Right lobe of liver (tissue), 6 donors: Measurements from ENCODE around the gene ANKS1B. TPM values are rescaled to one million over a fixed set of nuclear protein-coding genes. Genes with fewer than 3 reads are reported as not detected.
"Not testable (repeated sequence)": the region's sequence is repeated elsewhere in the genome, so short reads cannot be mapped to it uniquely, and the experiment has no call there.

Source experiments
- ATAC-seq, 4 donors: fragments of 200-7000 bp; cut with Tn5 transposase; one replicate each; pipeline ENCODE4 v1.9.1; 2020; ENCODE audit warnings: mild to moderate bottlenecking in 4 of 4, moderate library complexity in 4 of 4
- DNase-seq, 3 donors: peaks; one replicate each; pipeline ENCODE4 v3.0.0-alpha.2; 2020
- H3K27ac ChIP-seq, 3 donors: fragments of 200-600 bp; one replicate each; pipeline ENCODE4 v1.8.0; 2022
- H3K27me3 ChIP-seq, 2 donors: fragments of 200-600 bp; one replicate each; pipeline ENCODE4 v1.8.0; 2022
- H3K36me3 ChIP-seq, 4 donors: fragments of 200-600 bp; sonication (generic) in 1 of 4; one replicate each; pipeline versions ENCODE4 v1.5.1 to v1.8.0; 2017 to 2022; ENCODE audit warnings: control low read depth in 1 of 4
- H3K4me1 ChIP-seq, 4 donors: fragments of 200-600 bp; sonication (generic) in 1 of 4; one replicate each; pipeline versions ENCODE4 v1.5.1 to v1.8.0; 2017 to 2022; ENCODE audit warnings: control low read depth in 1 of 4
- H3K4me3 ChIP-seq, 3 donors: fragments of 200-600 bp; one replicate each; pipeline ENCODE4 v1.8.0; 2022
- H3K9me3 ChIP-seq, 4 donors: fragments of 200-600 bp; sonication (generic) in 1 of 4; one replicate each; pipeline versions ENCODE4 v1.5.1 to v1.8.0; 2017 to 2022; ENCODE audit warnings: control low read depth in 1 of 4
- CTCF ChIP-seq, 4 donors: fragments of 200-600 bp in 3 of 4; fragments of 450-650 bp in 1 of 4; IDR thresholded peaks; one replicate each; pipeline versions ENCODE4 v1.5.1 to v1.8.0; 2016 to 2022; ENCODE audit warnings: antibody characterized with exemption in 4 of 4, mild to moderate bottlenecking in 2 of 4
- POLR2A ChIP-seq: fragments of 450-650 bp; IDR thresholded peaks from one replicate; pipeline ENCODE4 v1.6.1; 2017; ENCODE audit warnings: antibody characterized with exemption, mild to moderate bottlenecking
- WGBS: methylation state at CpG from one replicate; pipeline ENCODE4 v1.1.6; 2018; ENCODE audit warnings: low coverage, low lambda C conversion rate; ENCODE audit not compliant: insufficient coverage; ENCODE audit errors: missing lambda C conversion rate; 5-methylcytosine and 5-hydroxymethylcytosine counted together
- intact Hi-C, 2 donors: fragments of 100-400 bp; cut with DNase I; formaldehyde crosslinking; loops; one replicate each; pipeline versions ENCODE4 v1.11.2 to v1.14.1; 2022
- total RNA-seq, 6 experiments: library from RNA; depleted of rRNA in 2 of 6; stranded (reverse); fragments of >200 nt in 2 of 6; fragmentation: NEBNext Ultra II Directional in 3 of 6; extraction: Animal tissue kit (Norgen Biotek cat#: 25700) in 3 of 6; gene quantifications; one replicate each; pipeline versions ENCODE4 v1.1.0 to v1.2.4, GENCODE V29; 2016 to 2023
- donor health status: DM: no; HTN: yes; CAD: no.
- donor health status: DM: no; HTN: no; CAD: no.
- donor health status: DM: no; HTN: no; CAD: no.
- donor health status: DM: no; HTN: yes; CAD: no.
- donor health status: DM: no; HTN: yes; CAD: no.

ANKS1B gene
- total RNA-seq, 6 experiments from 2014 or later, result 0.17 to 1.9 (median 0.44) TPM; not detected in 1

GRCh38 chr12:98847242-98847641 lies 1137.5 kb downstream of the ANKS1B start:
- no peaks in the 10 kb centered on the region for H3K9me3 ChIP-seq
- H3K4me1 ChIP-seq, result no peaks in the 10 kb centered on the region
- no peaks in the 10 kb centered on the region for H3K27me3 ChIP-seq
- H3K4me3 ChIP-seq, result no peak overlapping the region
- no peak for ATAC-seq
- intact Hi-C loops, result no loop called here
- no peak overlapping the region for H3K27ac ChIP-seq
- H3K36me3 ChIP-seq, result no peaks in the 10 kb centered on the region
- no peak for DNase-seq
- WGBS, result 77% methylated on average over 2 of the region's 2 CpGs
- no peak for TF ChIP-seq CTCF (IDR thresholded peaks at IDR 0.05)
- TF ChIP-seq POLR2A, result no peak

- no peaks in the 10 kb centered on the region for H3K4me1 ChIP-seq
- no peaks in the 10 kb centered on the region for H3K27me3 ChIP-seq
- no peak overlapping the region for H3K27ac ChIP-seq
- no peak for ATAC-seq
- intact Hi-C loops, result no loop called here
- H3K36me3 ChIP-seq, result no peaks in the 10 kb centered on the region
- no peaks in the 10 kb centered on the region for H3K9me3 ChIP-seq
- DNase-seq, result no peak
- TF ChIP-seq POLR2A (no peak), CTCF (IDR thresholded peaks at IDR 0.05) (no peak)
- H3K4me3 ChIP-seq, result no peak overlapping the region
Observed at GRCh38 chr12:98845957-98846356, 1138.8 kb downstream of the ANKS1B start.

- intact Hi-C loops, result no loop called here
- DNase-seq (no peak), ATAC-seq (no peak)
- H3K9me3 ChIP-seq, result no peaks in the 10 kb centered on the region
- WGBS, result 43% methylated on average over 3 of the region's 3 CpGs
- no peaks in the 10 kb centered on the region for H3K27me3 ChIP-seq
- H3K4me1 ChIP-seq, result no peaks in the 10 kb centered on the region
- H3K36me3 ChIP-seq, result no peaks in the 10 kb centered on the region
- TF ChIP-seq POLR2A, result no peak
- TF ChIP-seq CTCF (IDR thresholded peaks at IDR 0.05), result no peak
- H3K27ac ChIP-seq, result no peak overlapping the region
- H3K4me3 ChIP-seq, result no peak overlapping the region
Observed at GRCh38 chr12:98840325-98840724, 1144.4 kb downstream of the ANKS1B start.

- ATAC-seq, result no peak
- no peaks in the 10 kb centered on the region for H3K27me3 ChIP-seq
- 35% methylated on average over 7 of the region's 7 CpGs for WGBS
- no peaks in the 10 kb centered on the region for H3K9me3 ChIP-seq
- no peak overlapping the region for H3K27ac ChIP-seq
- no peak overlapping the region for H3K4me3 ChIP-seq
- TF ChIP-seq POLR2A (no peak), CTCF (IDR thresholded peaks at IDR 0.05) (peak in 1 of 4 donors; percentile 14)
- DNase-seq, result no peak
- intact Hi-C loops, result no loop called here
- H3K4me1 ChIP-seq, result no peaks in the 10 kb centered on the region
- H3K36me3 ChIP-seq, result no peaks in the 10 kb centered on the region
Observed at GRCh38 chr12:98838231-98838647, 1146.5 kb downstream of the ANKS1B start.

DNA sequence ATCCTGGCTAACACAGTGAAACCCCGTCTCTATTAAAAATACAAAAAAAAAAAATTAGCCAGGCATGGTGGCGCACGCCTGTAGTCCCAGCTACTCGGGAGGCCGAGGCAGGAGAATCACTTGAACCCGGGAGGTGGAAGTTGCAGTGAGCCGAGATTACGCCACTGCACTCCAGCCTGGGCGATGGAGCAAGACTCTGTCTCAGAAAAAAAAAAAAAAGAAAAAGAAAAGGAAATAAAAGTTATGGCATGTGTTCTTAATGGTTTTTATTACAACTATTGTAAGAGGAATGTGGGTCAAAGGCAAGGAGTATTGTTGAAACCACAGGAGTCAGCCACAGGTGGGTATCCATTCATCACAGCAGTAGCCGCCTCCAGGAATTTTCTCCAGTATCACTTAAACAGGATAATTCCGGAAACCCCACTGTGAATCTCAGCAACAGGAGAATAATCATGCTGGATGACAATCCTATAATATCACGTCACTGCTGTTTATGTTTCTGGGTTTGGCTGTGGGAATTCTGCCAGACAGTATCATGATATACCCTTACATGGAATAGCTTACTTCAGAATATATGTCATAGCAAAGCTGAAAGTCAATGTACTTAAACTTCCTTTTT lies 1147.5 kb downstream of the ANKS1B start:
- DNase-seq, H3K4me1 ChIP-seq, H3K4me3 ChIP-seq, H3K36me3 ChIP-seq, intact Hi-C loops, ATAC-seq, H3K9me3 ChIP-seq, H3K27ac ChIP-seq, H3K27me3 ChIP-seq: not testable (repeated sequence)
- WGBS, result 72% methylated on average over 11 of the region's 12 CpGs
